DMS53 treated with DMSO at 0.1 percent for 48 hours (cell line): ENCODE measurements around the gene MTERF4.

ENCODE experiments used
- DNase-seq: peaks from one replicate; lab custom pipeline; 2025; ENCODE audit not compliant: unreplicated experiment; lab: John Stamatoyannopoulos, UW

Gene MTERF4

DNA sequence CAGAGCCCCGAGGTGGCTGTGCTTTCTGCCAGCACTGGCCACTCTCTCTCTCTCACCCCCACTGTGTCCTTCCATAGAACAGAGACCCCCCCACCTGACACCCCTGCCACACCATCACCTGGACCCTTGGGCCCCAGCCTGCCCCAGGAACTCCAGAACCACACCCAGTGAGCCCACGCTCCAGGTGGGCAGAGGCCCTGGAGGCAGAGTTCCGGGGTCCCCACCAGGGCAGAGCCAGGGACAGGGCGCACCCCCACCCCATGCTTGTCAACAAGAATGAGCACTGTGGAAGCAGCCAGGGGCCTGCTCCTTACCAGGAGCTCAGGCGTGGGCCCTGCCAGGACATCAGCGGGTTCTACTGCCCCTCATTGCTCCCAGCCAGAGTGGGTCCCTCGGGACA, 32.6 kb upstream of the MTERF4 start:
- no peak for DNase-seq

- no peak for DNase-seq
Measured at GRCh38 chr2:241133436-241133820, 31.3 kb upstream of the MTERF4 start.

DNA sequence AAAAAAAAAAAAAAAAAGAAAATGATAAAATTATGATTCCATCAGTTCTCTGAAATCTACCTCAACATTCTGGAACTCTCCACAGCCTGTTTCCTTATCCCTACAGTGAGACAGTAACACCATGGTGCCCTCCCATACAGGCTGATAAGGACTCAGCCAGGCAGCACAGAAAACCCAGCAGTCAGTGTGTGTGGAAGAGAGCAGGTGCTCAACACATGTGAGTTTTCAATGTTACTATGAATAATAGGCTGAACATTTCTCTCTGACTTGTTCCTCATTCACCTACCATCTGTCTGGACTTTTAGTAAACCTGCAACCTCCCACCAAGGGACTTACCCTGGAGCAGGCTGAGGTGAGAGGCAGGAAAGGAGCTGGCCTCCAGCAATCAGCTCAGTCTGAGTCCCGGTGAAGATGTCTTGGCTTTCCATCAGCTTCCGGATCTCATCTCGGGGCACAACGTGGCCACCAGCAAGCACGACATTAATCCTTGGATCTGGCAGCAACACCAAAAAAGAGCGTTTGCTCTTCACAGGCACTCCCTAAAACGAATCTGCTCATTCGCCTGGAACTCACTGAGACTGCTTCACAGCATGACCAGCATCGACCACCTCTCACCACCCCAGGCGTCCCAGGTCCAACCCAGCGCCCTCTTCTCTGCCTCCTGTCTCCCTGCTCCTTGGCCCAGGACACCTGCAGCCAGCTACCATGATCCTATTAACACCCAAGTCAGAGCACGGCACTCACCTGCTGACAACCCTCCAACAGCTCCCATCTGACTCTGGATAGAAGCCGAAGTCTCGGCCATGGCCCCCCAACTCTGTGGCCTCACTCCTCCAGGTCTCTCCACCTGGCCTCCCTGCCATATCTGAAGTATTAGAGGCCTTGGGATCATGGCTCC, 30.7 kb upstream of the MTERF4 start:
- no peak for DNase-seq

GRCh38 chr2:241131531-241131930, 29.4 kb upstream of the MTERF4 start:
- DNase-seq, result no peak

- no peak for DNase-seq
Measured at GRCh38 chr2:241130316-241130715, 28.2 kb upstream of the MTERF4 start.

DNA sequence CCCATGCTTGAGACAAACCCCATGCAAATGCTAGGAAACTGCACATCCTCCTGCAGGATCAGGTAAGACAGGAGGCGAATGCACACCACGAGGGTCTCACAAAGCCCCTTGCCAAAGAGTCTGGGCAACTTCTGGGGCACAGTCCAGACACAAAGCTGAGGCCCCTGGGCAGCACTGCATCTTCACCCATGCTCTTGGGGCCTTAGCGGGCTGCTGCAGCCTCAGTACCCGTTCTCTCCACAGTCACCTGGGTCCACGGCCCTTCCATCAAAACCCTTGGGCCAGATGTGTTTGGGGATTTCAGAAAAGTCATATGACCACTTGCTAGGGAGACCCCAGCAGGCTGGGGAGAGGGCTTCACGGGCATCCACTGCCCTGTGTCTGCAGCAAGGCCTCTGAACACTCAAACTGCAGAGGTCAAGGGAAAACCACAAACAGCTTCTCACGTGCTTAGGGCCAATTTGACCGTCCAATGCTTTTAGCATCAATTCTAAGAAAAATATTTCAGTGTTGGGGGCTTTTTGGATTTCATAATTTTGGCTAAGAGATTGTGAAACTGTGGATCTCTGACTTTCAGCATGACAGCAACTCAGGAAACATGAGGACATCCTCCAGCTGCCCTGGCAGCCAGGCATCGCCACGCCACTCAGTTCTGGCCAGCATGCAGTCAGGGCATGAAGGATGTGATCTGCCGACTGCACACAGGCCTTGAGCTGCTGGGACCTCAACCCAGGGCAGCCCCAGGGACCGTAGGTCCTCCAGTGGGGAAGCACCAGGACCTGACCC, 27.2 kb upstream of the MTERF4 start:
- no peak for DNase-seq

- no peak for DNase-seq
Measured at GRCh38 chr2:241128266-241128665, 26.2 kb upstream of the MTERF4 start.

- DNase-seq, result no peak
Measured at GRCh38 chr2:241126771-241127202, 24.7 kb upstream of the MTERF4 start.

GRCh38 chr2:241126201-241126611, 24.1 kb upstream of the MTERF4 start:
- DNase-seq, result no peak

DNA sequence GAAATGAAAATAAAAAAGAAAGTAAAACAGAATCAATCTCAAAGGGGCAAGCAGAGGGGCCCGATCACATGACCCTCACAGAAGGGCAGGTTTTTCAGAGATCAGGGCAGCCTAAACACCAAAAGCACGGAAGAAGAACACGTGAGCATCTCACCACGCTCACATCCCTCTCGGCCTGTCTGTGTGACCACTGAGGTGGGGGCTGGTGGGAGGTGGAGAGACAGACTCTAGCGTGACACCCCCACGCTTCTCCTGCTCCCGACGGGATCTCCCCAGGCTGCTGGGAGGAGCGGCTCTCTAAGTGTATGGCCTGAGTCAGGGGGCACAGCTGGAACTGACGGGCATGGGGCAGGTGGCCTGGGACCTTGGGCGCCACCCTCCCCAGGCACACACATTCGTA, 23.5 kb upstream of the MTERF4 start:
- no peak for DNase-seq

DNA sequence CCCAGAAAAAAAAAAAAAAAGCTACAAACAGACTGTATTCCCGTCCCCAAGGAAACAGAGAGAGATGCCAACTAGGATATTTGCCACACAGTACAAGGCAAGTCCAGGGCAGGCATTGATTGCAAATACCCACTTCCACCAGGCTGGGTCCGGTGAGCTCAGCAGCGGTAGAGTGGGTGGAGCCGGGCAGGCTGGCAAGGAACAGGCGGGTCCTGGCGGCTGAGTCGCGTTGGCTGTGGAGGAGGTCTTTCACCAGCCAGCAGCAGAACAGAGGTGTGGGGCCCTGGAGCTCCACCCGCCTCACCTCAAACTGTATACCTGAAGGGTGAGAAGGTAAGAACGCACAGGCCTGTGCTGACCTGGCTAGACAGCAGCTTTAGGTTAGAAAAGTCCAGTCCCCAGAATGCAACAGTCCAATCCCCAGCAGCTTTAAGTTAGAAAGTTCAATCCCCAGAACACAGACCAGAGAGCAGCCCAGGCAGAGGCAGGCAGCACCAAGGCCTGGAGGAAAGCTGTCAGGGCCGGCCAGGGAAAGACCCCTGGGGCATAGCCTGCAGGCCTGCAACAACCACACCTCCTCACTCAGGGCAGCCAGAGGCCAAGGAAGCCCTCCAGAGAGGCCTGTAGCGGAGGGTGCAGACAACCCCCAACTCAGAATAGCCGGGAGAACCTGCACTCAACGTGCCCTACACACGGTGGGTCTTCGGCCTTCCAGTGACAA, 21.9 kb upstream of the MTERF4 start:
- no peak for DNase-seq

- no peak for DNase-seq
Measured at GRCh38 chr2:241122376-241123002, 20.4 kb upstream of the MTERF4 start.

DNA sequence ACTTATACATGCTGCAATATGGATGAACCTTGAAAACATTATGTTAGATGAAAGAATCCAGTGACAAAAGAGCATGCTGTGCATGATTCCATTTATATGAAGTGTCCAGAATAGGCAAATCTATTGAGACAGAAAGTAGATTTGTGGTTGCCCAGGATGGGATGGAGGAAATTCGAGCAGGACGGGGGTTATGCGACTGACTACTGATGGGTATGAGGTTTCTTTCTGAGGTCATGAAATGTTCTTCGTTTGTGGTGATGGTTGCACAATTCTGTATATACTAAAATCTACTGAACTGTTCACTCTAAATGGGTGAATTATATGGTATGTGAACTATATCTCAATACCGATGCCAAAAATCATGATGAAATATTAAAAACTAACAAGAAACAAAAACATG, 18.9 kb upstream of the MTERF4 start:
- DNase-seq, result no peak

DNA sequence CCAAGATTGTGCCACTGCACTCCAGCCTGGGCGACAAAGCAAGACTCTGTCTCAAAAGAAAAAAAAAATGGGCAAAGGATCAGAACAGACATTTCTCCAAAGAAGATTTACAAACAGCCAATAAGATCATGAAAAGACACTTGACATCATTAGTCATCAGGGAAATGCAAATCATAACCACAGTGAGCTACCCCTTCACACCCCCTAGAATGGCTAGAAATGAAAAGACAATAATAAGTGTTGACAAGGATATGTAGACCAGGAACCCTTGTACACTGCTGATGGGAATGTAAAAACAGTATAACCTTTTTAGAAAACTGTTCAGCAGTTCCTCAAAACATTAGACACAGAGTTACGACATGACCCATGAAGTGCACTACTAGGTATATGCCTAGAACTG, 18.4 kb upstream of the MTERF4 start:
- DNase-seq, result no peak

DNA sequence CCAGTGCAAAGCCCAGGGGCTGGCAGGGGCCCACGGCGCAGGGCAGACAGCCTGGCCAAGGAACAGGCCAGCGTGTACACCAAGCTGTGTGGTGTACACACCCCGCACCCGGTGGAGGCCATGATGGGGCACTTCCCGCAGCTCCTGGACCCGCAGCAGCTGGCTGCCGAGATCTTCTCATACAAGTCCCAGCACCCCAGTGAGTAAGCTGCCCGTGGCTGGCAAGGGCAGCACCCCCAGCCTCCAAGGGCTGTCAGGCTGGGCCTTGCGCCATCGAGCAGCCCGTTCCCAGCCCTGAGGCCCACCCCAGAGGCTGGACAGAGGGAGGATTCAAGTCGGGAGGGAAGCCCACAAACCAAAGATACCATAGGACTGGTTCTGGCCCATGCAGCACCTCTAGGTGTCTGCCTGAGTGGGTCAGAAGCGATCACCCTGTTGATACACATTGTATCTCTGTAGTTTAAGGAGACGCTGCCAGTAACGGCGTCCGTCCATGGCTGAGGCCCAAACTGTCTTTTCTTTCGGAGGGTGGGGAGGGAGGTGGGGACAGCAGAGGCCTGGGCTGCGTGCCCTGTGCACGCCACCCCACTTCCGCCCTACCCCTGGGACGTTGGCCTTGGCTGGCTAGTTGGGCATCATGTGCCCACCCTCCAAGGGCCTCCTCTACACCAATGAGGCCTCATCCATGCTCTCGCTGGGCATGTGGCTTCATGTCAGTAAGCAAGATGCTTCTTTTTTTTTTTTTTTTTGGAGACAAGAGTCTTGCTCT, 16.8 kb upstream of the MTERF4 start:
- no peak for DNase-seq

GRCh38 chr2:241116606-241117560, 14.8 kb upstream of the MTERF4 start:
- DNase-seq, result no peak

DNA sequence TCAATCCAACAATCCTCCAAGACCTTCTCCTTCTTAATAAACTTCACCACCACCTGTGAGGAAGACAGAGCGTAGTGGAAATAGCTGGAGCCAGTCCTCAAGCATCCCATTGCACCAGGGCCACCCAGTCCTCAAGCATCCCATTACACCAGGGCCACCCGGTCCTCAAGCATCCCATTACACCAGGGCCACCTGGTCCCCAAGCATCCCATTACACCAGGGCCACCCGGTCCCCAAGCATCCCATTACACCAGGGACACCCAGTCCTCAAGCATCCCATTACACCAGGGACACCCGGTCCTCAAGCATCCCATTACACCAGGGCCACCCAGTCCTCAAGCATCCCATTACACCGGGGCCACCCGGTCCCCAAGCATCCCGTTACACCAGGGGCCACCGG, 13.3 kb upstream of the MTERF4 start:
- no peak for DNase-seq

DNA sequence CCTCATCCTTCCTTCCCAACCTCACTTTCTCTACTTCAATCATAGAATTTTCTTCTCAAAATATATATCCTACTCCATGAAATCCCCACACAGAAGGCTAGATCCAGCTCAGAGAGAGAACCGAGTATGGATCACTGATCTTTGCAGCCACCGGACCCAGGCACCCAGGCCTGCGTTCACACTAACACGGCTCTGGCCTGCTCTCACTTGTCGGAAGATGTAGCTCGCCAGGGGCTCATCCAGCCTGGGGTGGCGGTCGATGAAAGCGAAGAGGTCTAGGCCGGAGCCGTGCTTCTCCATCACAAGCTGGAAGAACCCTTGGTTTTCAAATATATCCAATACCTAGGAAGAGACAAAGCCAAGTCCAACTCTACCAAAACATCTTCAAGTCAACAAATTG, 12.7 kb upstream of the MTERF4 start:
- no peak for DNase-seq

DNA sequence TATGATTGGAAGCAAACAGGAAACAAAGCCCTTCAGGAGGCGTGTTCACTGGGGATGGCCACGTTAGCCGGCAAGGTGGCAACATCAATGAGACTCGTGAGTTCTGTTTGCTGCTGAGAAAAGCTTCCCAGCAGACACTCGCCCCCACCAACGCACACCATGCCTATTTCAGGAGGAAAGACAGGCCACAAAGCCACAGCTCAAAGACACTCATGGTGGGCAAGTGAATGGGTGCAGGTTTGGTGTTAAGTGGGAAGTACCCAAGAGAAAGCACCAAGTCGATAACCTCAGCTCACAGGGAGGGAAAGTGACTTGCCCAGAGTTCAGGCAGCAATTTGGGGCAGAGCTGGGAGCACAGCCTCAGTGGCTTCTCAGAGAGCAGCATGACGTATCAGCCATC, 10.5 kb upstream of the MTERF4 start:
- DNase-seq, result no peak
